ENCODE data around the gene RGL1. TPM values are rescaled to one million over a fixed set of nuclear protein-coding genes. Genes with fewer than 3 reads are reported as not detected.

The RGL1 gene
- total RNA-seq, 2 donors from 2014 or later = 3.7 to 5.0 TPM

DNA sequence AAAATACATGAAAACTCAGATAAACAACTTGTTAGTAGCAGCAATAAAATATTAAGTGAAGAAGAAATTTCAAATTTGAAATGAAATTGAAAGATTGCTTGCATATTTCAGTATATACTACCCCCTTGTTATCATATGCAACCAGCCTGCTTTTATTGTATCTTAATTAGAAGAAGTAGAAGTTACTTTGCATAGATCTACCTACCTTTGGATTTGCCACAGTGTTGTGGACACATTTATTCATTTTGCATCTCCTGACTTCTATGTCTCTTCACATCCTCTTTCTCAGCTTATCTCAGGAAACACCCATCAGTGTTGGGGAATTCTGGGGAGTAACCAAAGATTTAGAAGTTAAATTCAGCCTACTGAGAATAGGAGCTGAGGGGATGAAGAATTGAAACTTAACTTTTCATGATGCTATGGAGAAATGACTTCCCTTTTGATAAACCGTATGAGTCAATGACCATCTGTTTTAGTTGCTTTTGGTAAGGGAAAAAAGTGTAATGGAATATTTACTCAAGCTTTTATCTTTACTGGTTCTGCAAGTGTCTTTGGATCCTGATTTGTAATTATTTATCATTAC, 96.9 kb downstream of the RGL1 start:
- H3K4me3 Mint-ChIP-seq = no peak overlapping the region
- ATAC-seq (no peak), DNase-seq (ENCODE audit: low spot score) (no peak)
- H3K27me3 Mint-ChIP-seq = peaks cover 0 to 7% of the 10 kb centered on the region in 2 donors
- peaks cover 8 to 9% of the 10 kb centered on the region in 2 donors for H3K4me1 Mint-ChIP-seq (ENCODE audit: low read depth in 2 of 2)
- H3K36me3 Mint-ChIP-seq = no peaks in the 10 kb centered on the region
- H3K27ac Mint-ChIP-seq = no peak overlapping the region
- H3K9me3 Mint-ChIP-seq = no peaks in the 10 kb centered on the region

GRCh38 chr1:183903101-183903500, 98.2 kb downstream of the RGL1 start:
- DNase-seq (ENCODE audit: low spot score) (no peak), ATAC-seq (no peak)
- no peak overlapping the region for H3K4me3 Mint-ChIP-seq
- H3K4me1 Mint-ChIP-seq (ENCODE audit: low read depth in 2 of 2) = peaks cover 4 to 6% of the 10 kb centered on the region in 2 donors
- H3K9me3 Mint-ChIP-seq = no peaks in the 10 kb centered on the region
- no peaks in the 10 kb centered on the region for H3K36me3 Mint-ChIP-seq
- peaks cover 0 to 7% of the 10 kb centered on the region in 2 donors for H3K27me3 Mint-ChIP-seq
- H3K27ac Mint-ChIP-seq = no peak overlapping the region

GRCh38 chr1:183905508-183906113, 100.7 kb downstream of the RGL1 start:
- H3K36me3 Mint-ChIP-seq = no peaks in the 10 kb centered on the region
- peaks cover 0 to 7% of the 10 kb centered on the region in 2 donors for H3K27me3 Mint-ChIP-seq
- H3K9me3 Mint-ChIP-seq = no peaks in the 10 kb centered on the region
- H3K4me3 Mint-ChIP-seq = no peak overlapping the region
- ATAC-seq (no peak), DNase-seq (ENCODE audit: low spot score) (no peak)
- H3K27ac Mint-ChIP-seq = no peak overlapping the region
- H3K4me1 Mint-ChIP-seq (ENCODE audit: low read depth in 2 of 2) = peaks cover 3 to 19% of the 10 kb centered on the region in 2 donors

DNA sequence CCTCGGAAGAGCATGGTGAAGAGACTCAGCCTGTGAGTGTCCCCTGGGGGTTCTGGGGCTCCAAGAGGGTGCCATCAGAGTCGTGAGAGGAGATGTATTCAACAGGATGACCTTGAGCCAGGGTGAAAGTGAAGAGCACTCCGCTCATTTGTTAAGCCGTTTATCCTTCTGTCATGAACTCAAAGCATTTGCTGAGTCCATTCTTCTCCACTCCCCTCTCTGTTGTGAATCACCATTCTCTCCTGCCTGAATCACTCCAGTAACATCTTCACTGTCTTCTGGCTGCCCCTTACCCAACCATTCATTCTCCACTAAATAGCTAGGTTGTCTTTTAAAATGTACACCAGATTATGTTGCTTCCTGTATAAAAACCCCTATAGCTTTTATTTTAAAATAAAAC, 102.2 kb downstream of the RGL1 start:
- no peaks in the 10 kb centered on the region for H3K36me3 Mint-ChIP-seq
- no peak for ATAC-seq
- no peak overlapping the region for H3K4me3 Mint-ChIP-seq
- no peak overlapping the region for H3K27ac Mint-ChIP-seq
- H3K9me3 Mint-ChIP-seq = no peaks in the 10 kb centered on the region
- H3K27me3 Mint-ChIP-seq = peaks cover 0 to 4% of the 10 kb centered on the region in 2 donors
- H3K4me1 Mint-ChIP-seq (ENCODE audit: low read depth in 2 of 2) = peaks cover 0 to 15% of the 10 kb centered on the region in 2 donors
- no peak for DNase-seq (ENCODE audit: low spot score)

DNA sequence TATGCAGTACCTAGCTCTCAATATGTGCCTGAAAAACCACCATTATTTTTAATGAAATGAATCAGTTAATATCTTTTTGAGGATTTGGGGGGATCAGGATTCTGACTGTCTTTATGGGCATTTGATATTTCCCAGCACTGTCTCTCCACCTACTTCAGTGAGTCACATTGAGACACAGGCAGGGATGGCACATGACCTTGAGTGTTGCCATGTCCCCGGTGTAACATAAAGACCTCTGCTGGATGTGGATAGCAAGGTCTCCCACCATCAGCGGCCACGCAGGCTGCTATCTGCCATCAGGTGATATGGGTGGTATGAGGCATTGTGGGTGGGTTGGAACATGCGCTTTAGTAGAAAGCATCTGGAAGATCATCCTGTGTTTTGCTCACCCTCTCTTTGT, 103.2 kb downstream of the RGL1 start:
- Mint-ChIP-seq H3K27me3 (peaks cover 0 to 4% of the 10 kb centered on the region in 2 donors), H3K36me3 (no peaks in the 10 kb centered on the region), H3K4me1 (ENCODE audit: low read depth in 2 of 2) (peaks cover 0 to 15% of the 10 kb centered on the region in 2 donors), H3K27ac (no peak overlapping the region), H3K4me3 (no peak overlapping the region), H3K9me3 (no peaks in the 10 kb centered on the region)
- no peak for DNase-seq (ENCODE audit: low spot score)
- no peak for ATAC-seq

- ATAC-seq = peak in 1 of 2 donors; percentile 78
- no peak for DNase-seq (ENCODE audit: low spot score)
- Mint-ChIP-seq H3K36me3 (no peaks in the 10 kb centered on the region), H3K27ac (peak overlapping the region in 1 of 2 donors; percentile 26), H3K4me3 (peak overlapping the region; percentile 21), H3K4me1 (ENCODE audit: low read depth in 2 of 2) (peaks cover 0 to 15% of the 10 kb centered on the region in 2 donors), H3K27me3 (peaks cover 0 to 7% of the 10 kb centered on the region in 2 donors), H3K9me3 (no peaks in the 10 kb centered on the region)
Measured at GRCh38 chr1:183909672-183910071, 104.8 kb downstream of the RGL1 start.

DNA sequence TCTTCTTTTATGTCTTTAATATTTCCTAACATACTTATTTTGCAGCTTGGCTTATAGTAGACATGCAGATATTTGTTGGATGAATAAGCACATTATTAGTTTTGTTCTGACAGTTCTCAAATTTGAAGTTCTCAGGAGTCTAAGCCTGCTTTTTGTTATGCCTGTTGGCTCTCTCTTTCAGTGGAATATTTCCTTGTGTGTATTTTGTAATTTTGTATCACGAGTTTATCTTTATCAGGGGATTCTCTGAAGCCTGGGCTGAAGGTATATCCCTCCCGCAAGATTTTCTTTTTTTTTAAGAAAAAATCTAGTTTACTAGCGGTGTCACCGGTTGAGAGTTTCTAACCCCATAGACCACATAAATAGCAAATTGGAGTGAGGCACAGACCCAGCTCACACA, 105.9 kb downstream of the RGL1 start:
- no peak for ATAC-seq
- no peaks in the 10 kb centered on the region for H3K36me3 Mint-ChIP-seq
- no peak for DNase-seq (ENCODE audit: low spot score)
- peak overlapping the region; percentile 21 for H3K4me3 Mint-ChIP-seq
- no peaks in the 10 kb centered on the region for H3K9me3 Mint-ChIP-seq
- peaks cover 3 to 15% of the 10 kb centered on the region in 2 donors for H3K4me1 Mint-ChIP-seq (ENCODE audit: low read depth in 2 of 2)
- H3K27me3 Mint-ChIP-seq = peaks cover 0 to 3% of the 10 kb centered on the region in 2 donors
- H3K27ac Mint-ChIP-seq = peak overlapping the region in 1 of 2 donors; percentile 26

GRCh38 chr1:183911285-183911684, 106.4 kb downstream of the RGL1 start:
- H3K27ac Mint-ChIP-seq = peak overlapping the region in 1 of 2 donors; percentile 26
- no peaks in the 10 kb centered on the region for H3K36me3 Mint-ChIP-seq
- peak overlapping the region; percentile 21 for H3K4me3 Mint-ChIP-seq
- no peak for ATAC-seq
- peaks cover 8 to 17% of the 10 kb centered on the region in 2 donors for H3K4me1 Mint-ChIP-seq (ENCODE audit: low read depth in 2 of 2)
- H3K27me3 Mint-ChIP-seq = peaks cover 0 to 5% of the 10 kb centered on the region in 2 donors
- DNase-seq (ENCODE audit: low spot score) = no peak
- H3K9me3 Mint-ChIP-seq = no peaks in the 10 kb centered on the region

DNA sequence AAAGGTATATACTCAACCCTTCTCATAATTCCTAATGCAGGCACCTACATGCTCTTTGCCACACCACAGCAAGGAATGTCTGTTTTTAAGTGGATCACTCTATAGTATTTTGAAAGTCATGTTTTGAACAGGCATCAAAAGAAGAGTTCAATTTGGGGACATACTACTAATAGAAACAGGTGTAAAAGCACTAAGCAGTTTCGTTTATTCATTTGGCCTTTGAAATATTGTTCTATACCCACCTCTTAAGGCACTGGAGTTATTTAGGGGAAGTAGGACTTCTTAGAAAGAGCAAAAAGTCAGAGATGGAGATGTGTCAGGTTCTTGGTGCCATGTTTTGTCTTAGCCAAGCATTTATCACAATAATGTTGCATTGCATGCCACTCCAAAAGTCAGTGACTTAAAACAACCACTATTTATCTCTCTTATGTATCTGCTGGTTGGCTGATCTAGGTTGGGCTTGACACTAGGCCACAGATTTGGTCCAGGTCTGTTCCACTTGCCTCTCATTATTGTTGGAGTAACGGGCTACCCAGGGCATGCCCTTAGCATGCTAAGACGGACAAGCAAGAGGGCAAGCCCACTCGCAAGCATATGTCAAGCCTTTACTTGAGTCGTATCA, 107.5 kb downstream of the RGL1 start:
- Mint-ChIP-seq H3K4me1 (ENCODE audit: low read depth in 2 of 2) (peaks cover 10 to 20% of the 10 kb centered on the region in 2 donors), H3K27me3 (peaks cover 0 to 5% of the 10 kb centered on the region in 2 donors), H3K36me3 (no peaks in the 10 kb centered on the region), H3K27ac (no peak overlapping the region), H3K9me3 (no peaks in the 10 kb centered on the region), H3K4me3 (no peak overlapping the region)
- DNase-seq (ENCODE audit: low spot score) = no peak
- ATAC-seq = no peak

DNA sequence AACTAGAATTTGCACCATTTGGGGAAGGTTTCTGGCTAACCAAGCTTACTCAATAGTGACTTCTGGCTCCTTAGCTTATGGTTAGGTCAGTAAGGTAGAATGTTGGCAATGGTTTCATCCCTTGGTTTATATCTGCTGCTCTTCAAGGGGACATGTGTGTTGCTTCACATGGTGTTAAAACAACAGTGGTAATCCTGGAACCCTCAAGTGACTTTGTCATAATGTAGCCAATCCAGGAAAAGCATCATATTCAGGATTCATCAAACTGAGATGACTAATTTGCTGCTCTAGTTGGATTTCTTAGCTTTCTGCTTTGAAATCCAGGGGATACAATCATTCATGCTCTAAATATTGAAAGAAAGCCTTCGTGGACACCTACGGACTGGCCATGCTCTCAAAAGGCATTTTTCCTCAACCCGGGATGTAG, 108.7 kb downstream of the RGL1 start:
- Mint-ChIP-seq H3K36me3 (no peaks in the 10 kb centered on the region), H3K27me3 (peaks cover 0 to 5% of the 10 kb centered on the region in 2 donors), H3K4me1 (ENCODE audit: low read depth in 2 of 2) (peaks cover 10 to 20% of the 10 kb centered on the region in 2 donors), H3K9me3 (no peaks in the 10 kb centered on the region), H3K4me3 (no peak overlapping the region), H3K27ac (no peak overlapping the region)
- no peak for ATAC-seq
- DNase-seq (ENCODE audit: low spot score) = no peak

- peaks cover 10 to 19% of the 10 kb centered on the region in 2 donors for H3K4me1 Mint-ChIP-seq (ENCODE audit: low read depth in 2 of 2)
- H3K4me3 Mint-ChIP-seq = no peak overlapping the region
- no peak overlapping the region for H3K27ac Mint-ChIP-seq
- H3K9me3 Mint-ChIP-seq = no peaks in the 10 kb centered on the region
- no peaks in the 10 kb centered on the region for H3K36me3 Mint-ChIP-seq
- peaks cover 0 to 5% of the 10 kb centered on the region in 2 donors for H3K27me3 Mint-ChIP-seq
- ATAC-seq = no peak
- DNase-seq (ENCODE audit: low spot score) = no peak
Measured at GRCh38 chr1:183914276-183914675, 109.4 kb downstream of the RGL1 start.

DNA sequence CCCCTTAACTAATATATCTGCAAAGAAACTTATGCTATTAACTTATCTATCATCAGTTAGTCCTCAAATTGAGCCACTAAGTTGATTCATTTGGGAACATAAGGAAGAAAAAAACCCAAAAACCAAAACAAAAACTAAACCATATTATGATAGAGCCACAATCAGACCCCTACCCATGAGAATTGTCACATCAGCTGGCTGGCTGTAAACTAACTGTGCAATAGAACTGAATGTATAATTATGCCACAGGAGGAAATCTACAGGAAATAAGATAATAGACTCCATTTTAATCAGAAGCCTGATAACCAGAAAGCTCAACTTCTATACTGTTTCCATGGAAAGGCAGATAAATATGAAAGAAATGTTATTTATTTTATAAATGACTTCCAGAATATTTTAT, 110.0 kb downstream of the RGL1 start:
- Mint-ChIP-seq H3K9me3 (no peaks in the 10 kb centered on the region), H3K27me3 (peaks cover 0 to 5% of the 10 kb centered on the region in 2 donors), H3K4me1 (ENCODE audit: low read depth in 2 of 2) (peaks cover 10 to 14% of the 10 kb centered on the region in 2 donors), H3K36me3 (no peaks in the 10 kb centered on the region), H3K27ac (no peak overlapping the region), H3K4me3 (no peak overlapping the region)
- DNase-seq (ENCODE audit: low spot score) (no peak), ATAC-seq (no peak)

DNA sequence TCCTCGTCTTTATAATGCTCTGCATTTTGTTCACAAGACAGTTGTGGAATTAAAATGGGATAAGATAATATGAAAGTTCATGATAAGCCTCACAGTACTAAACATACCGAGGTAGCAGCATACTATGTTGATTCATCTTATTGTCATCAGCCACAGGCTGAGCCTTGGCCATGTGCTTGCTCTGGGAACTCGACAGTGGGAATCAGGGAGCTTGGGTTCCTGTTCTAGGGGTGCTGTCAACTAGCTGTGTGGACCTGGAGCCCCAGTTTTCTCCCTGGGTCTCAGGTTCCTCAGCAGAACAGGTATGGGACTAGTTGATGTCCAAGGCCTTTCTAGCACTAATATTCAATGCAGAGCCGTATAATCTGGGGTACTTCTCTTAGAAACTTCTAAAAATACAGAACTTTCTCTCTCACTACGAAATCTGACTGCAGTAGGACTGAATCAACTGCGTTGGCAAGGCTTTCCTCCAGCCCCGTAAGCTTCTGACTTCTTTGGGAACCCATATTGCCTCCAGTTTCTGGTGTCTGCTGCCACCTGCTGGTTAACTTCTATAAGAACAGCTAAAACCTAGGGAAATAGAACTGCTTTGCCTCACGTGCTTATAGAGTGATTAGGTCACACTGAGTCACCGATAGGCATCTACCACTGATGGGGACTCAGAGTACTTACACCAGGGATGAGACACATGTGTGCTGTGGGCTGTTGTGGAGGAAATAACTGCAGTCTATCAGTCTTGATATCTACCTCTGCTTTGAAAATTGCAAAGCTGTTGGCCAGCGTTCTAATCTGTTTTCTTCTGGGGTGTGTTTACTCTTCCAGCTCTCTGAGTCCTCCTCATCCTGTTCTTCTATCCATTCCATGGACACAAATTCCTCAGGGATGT, 110.9 kb downstream of the RGL1 start:
- Mint-ChIP-seq H3K4me1 (ENCODE audit: low read depth in 2 of 2) (peaks cover 6 to 10% of the 10 kb centered on the region in 2 donors), H3K36me3 (no peaks in the 10 kb centered on the region), H3K4me3 (no peak overlapping the region), H3K27me3 (peaks cover 0 to 5% of the 10 kb centered on the region in 2 donors), H3K27ac (peak overlapping the region in 1 of 2 donors; percentile 39), H3K9me3 (no peaks in the 10 kb centered on the region)
- peak; percentile 89 to 96 for ATAC-seq
- DNase-seq (ENCODE audit: low spot score) = peak; percentile 79
